GM19452 (cell line): Measurements from ENCODE around the gene DUSP9.
A peak's percentile ranks its signal among the peaks of the same experiment; 100 is the strongest.
"Not testable (repeated sequence)": the region's sequence is repeated elsewhere in the genome, so short reads cannot be mapped to it uniquely, and the experiment has no call there.

ENCODE experiments used
- ATAC-seq: cut with Tn5 transposase; IDR thresholded peaks from one replicate; pipeline ENCODE4 v1.9.1; 2021; ENCODE audit not compliant: unreplicated experiment

Gene DUSP9

GRCh38 chrX:153646620-153647373, at the start of gene DUSP9:
Gene DUSP9, plus strand, starts transcription at chrX:153647203. Its CDS starts 751 bp downstream, at chrX:153647954.
- ATAC-seq = no peak

- ATAC-seq = peak; percentile 53
These were observed 48.3 kb upstream of the DUSP9 start, which contains the start of gene CCNQ for GRCh38 chrX:153598541-153599191. Gene CCNQ, minus strand, starts transcription at chrX:153599139. Its CDS starts 66 bp downstream, at chrX:153599073.

DNA sequence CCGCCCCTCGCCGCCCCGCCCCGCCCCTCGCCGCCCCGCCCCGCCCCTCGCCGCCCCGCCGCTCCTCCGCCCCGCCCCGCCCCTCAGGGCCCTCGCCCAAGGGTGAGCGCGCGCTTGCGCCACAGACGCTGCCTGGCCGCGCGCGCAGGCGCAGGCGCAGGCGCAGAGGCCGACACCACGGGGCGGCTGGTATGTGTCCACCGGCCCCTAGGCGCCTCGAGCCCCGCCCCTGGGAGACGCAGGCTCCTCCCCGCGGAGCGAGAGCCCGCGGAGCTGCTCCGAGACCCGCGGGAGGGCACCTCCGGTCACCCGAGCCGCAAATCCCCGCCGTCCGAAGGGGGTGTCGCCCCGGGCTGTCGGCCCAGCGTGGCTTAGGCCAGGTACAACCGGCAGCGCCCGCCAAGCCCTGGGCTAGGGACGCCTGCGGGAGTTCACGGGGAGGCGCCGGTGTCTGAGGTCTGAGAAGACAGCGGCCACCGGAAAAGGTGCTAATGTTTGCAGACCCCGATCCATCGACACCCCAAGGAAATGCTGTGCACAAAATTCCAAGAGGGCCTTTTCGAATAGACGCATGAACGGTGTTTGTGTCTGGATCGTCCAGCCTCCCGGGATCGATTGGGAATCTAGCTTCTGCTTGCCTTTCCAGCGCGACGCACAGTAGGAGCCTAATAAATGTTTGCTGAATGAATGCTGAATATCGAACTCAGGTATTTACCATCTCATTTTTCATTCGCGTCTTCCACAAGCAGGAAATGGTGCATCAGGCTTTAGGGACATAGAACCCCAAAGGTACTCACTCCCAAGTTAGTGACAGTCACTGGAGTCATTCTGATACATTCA, 47.6 kb upstream of the DUSP9 start:
- peak; percentile 82 for ATAC-seq

GRCh38 chrX:153600032-153600373, 47.0 kb upstream of the DUSP9 start:
- no peak for ATAC-seq

- no peak for ATAC-seq
These were observed 46.1 kb upstream of the DUSP9 start for GRCh38 chrX:153600921-153601320.

DNA sequence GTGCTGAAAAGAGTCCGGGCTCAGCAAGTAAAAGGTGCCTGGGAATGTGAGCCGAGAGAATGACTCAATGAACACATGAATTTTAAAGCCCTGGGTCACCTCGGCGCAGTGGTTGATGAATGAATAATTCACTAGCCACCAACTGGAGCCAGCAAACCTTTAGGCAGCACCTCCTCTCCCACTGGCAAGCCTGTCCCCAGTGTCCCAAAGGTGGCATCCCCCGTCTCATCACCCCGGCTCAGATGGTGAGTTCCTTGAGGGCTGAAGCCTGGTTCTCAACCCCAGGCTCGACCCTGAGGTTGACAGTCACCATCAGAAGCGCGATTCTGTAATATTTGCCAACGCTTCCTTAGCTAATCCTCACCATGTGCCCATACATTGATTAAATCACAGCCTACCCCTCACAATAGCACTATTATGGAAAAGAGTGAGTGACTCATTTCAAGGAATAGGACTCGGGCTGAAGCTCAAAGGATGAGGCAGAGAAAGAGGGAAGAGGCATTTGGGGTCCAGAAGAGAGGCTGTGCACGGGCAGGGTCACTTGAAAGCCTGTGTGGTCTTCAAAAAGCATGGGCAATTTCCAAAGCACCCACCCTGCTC, 45.4 kb upstream of the DUSP9 start:
- no peak for ATAC-seq

DNA sequence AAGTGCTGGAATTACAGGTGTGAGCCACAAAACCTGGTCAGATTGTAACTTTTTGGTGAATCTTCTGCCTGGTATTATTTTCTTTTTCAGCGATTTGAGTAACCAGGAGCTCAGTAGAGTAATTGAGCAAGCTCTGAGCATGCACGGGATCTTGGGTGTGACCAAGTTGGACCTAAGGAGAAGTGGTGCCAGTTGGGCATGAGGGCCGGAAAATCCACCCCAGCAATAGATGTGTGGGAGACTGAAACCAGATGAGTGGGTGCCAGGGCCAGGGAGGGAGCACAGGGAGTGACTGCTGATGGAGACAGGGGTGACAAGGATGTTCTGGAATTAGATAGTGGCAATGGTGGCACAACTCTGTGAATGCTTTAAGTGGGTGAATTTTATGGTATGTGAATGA, 44.4 kb upstream of the DUSP9 start:
- ATAC-seq = no peak

GRCh38 chrX:153603131-153603656, 43.8 kb upstream of the DUSP9 start:
- no peak for ATAC-seq

GRCh38 chrX:153604666-153605380, 42.2 kb upstream of the DUSP9 start:
- not testable (repeated sequence) for ATAC-seq

GRCh38 chrX:153606503-153606902, 40.5 kb upstream of the DUSP9 start:
- no peak for ATAC-seq

- no peak for ATAC-seq
These were observed 38.6 kb upstream of the DUSP9 start for GRCh38 chrX:153608376-153608775.

DNA sequence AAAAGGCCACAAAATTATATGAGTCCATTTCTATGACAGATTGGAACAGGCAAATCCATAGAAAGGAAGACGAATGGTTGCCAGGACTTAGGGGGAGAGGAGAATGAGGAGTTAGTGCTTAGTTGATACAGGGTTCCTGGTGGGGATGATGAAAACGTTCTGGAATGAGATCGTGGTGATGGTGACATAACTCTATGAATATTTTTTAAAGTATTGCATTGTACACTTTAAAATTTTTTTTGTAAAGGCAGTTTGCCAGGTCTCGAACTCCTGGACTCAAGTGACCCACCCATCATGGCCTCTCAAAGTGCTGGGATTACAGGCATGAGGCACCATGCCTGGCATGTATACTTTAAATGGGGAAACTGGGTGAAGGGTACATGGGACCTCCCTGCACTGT, 38.2 kb upstream of the DUSP9 start:
- no peak for ATAC-seq

DNA sequence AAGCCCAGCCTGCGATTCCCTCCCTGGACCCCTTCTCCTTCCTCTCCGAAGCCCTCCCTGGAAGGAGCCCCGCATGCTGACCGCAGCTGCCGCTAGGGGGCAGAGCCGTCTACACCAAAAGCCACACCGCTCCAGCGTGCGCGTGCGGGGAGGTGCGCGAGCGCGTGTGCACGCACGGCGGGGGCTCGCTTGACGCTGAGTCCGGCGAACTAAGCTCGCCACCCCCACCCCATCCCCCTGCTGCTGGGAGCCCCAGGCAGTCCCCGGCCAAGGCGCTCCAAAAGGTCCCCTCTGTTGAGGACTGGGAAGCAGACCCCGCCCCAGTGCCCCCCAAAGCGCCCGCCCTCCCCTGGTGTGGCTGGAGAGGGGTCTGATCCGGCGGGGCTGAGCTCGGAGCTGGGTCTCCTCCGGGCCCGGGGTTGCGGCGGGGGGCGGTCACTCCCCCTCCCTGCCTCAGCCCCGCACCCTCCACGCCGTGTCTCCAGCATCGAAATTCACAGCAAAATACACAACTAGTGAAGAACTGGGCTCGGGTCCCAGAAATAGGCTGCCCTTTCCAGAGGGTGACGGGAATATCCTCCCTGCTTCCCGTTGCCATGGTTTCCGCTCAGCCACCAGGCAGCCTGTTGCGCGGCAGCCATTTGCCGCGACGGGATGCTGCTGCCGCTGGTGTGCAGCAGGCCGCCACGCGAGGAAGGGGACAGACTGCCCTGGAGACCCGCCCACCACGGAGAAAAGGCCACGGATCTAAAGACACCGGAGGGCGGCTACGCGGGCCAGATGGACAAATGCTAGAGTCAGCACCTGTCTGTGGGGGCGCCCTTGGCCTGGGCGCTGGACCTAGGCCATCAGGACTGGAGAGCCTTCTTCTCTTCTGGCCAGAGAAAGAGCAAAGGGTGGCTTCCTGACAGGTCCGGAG, 36.8 kb upstream of the DUSP9 start:
- ATAC-seq = no peak

DNA sequence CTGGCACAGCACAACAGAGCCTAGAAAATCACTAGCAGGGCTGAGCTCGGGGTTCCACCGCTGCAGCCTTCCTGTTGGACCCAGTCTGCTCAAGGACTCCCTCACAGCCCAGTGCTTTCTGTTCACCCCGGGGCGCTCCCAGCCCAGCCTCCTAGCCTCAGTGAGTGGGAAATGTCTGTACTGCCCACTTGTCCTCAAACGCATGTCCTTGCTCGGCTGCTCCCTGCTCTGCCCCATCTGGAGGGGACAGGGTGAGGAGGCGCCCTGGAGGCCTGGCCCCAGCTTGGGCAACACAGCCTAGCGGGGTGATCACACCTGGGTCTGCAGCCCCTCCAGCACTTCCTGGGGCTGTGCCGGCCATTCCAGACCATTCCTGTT, 36.2 kb upstream of the DUSP9 start:
- no peak for ATAC-seq

- ATAC-seq = no peak
These were observed 35.5 kb upstream of the DUSP9 start for GRCh38 chrX:153611298-153612095.

- no peak for ATAC-seq
These were observed 34.6 kb upstream of the DUSP9 start for GRCh38 chrX:153612413-153612812.

DNA sequence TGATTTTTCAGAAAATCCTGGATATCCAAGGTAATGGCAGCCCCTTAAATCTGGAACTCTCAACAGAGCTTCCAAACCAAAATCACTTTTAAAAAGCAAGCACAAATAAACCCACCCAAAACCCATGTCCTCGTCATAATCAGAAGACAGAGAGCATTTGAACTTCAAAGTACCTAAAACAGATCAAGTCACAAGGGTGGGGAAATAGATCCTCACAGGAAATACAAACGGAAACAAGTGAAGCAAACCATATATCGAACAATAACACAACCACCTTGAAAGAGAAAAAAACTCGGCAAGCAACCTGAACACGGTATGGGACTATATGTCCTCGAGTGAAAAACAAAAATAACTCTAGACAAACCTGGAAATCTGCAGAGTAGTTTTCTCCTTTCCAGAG, 32.2 kb upstream of the DUSP9 start:
- ATAC-seq = no peak

GRCh38 chrX:153620576-153620975, 26.4 kb upstream of the DUSP9 start:
- ATAC-seq = no peak
